A549 (cell line): ENCODE measurements around the gene MYADML2.

Source experiments
- CBX2 ChIP-seq: fragments of 200-600 bp; sonication (generic); IDR thresholded peaks from 2 replicates; pipeline ENCODE4 v1.6.1; 2016; ENCODE audit warnings: low read depth, mild to moderate bottlenecking, borderline replicate concordance
- CTCF ChIP-seq: fragments of >200 bp; sonication (Bioruptor Twin); formaldehyde crosslinking; IDR thresholded peaks from 3 replicates; pipeline ENCODE4 v1.5.1; 2016
- EHMT2 ChIP-seq: fragments of 200-600 bp; sonication (generic); IDR thresholded peaks from 2 replicates; pipeline ENCODE4 v1.6.1; 2016; ENCODE audit warnings: antibody characterized with exemption, low read depth, mild to moderate bottlenecking, moderate library complexity
- MAFK ChIP-seq: fragments of 450-650 bp; IDR thresholded peaks from 2 replicates; pipeline ENCODE4 v1.6.1; 2014; ENCODE audit not compliant: partially characterized antibody
- MYC ChIP-seq: IDR thresholded peaks from 2 replicates; pipeline ENCODE4 v1.6.1; 2012; ENCODE audit warnings: mild to moderate bottlenecking, inconsistent platforms, low read length, improper control_type of control experiment, borderline replicate concordance

GRCh38 chr17:81895400-81895799, 51.6 kb downstream of the MYADML2 start:
- TF ChIP-seq CTCF (no peak), MAFK (no peak), MYC (no peak), CBX2 (no peak), EHMT2 (no peak)
